Measurements from ENCODE around the gene RBM6. TPM values are rescaled to one million over a fixed set of nuclear protein-coding genes. Genes with fewer than 3 reads are reported as not detected.
"Not testable (repeated sequence)": the region's sequence is repeated elsewhere in the genome, so short reads cannot be mapped to it uniquely, and the experiment has no call there.

The RBM6 gene
- total RNA-seq, 1 donor from 2014 or later = 110 TPM

GRCh38 chr3:49930922-49931321, 9.0 kb upstream of the RBM6 start:
- no peaks in the 10 kb centered on the region for H3K9me3 ChIP-seq
- TF ChIP-seq CTCF (IDR thresholded peaks at IDR 0.05) = no peak
- ATAC-seq (no peak), DNase-seq (no peak)
- no peak overlapping the region for H3K27ac ChIP-seq
- H3K4me1 ChIP-seq = peaks cover 11% of the 10 kb centered on the region
- no peaks in the 10 kb centered on the region for H3K36me3 ChIP-seq
- H3K27me3 ChIP-seq = no peaks in the 10 kb centered on the region
- no peak overlapping the region for H3K4me3 ChIP-seq
- intact Hi-C loops (cut with DNase I) = no loop called here

- H3K9me3 ChIP-seq; DNase-seq; H3K36me3 ChIP-seq; H3K27me3 ChIP-seq; intact Hi-C loops (cut with DNase I); ATAC-seq; H3K4me3 ChIP-seq; H3K27ac ChIP-seq: not testable (repeated sequence)
- H3K4me1 ChIP-seq = peaks cover 11% of the 10 kb centered on the region
Observed at GRCh38 chr3:49932281-49932680, 7.7 kb upstream of the RBM6 start.

- Histone ChIP-seq H3K27me3 (no peaks in the 10 kb centered on the region), H3K9me3 (no peaks in the 10 kb centered on the region), H3K4me3 (no peak overlapping the region), H3K4me1 (peaks cover 16% of the 10 kb centered on the region), H3K27ac (no peak overlapping the region), H3K36me3 (no peaks in the 10 kb centered on the region)
- TF ChIP-seq CTCF (IDR thresholded peaks at IDR 0.05) = no peak
- no peak for ATAC-seq
- intact Hi-C loops (cut with DNase I) = no loop called here
- DNase-seq = no peak
Observed at GRCh38 chr3:49937090-49937489, 2.9 kb upstream of the RBM6 start.

GRCh38 chr3:49940667-49941249, 808 bp downstream of the RBM6 start:
- no peak for TF ChIP-seq CTCF (IDR thresholded peaks at IDR 0.05)
- Histone ChIP-seq H3K4me3 (peak overlapping the region; percentile 82), H3K36me3 (peaks cover 2% of the 10 kb centered on the region), H3K4me1 (peaks cover 22% of the 10 kb centered on the region), H3K9me3 (no peaks in the 10 kb centered on the region), H3K27ac (peak overlapping the region; percentile 92), H3K27me3 (no peaks in the 10 kb centered on the region)
- ATAC-seq = no peak
- DNase-seq = no peak
- intact Hi-C loops (cut with DNase I) = no loop called here

- ATAC-seq = no peak
- H3K4me3 ChIP-seq = no peak overlapping the region
- H3K27me3 ChIP-seq = no peaks in the 10 kb centered on the region
- peaks cover 22% of the 10 kb centered on the region for H3K4me1 ChIP-seq
- DNase-seq = no peak
- no peaks in the 10 kb centered on the region for H3K9me3 ChIP-seq
- no peak for TF ChIP-seq CTCF (IDR thresholded peaks at IDR 0.05)
- peaks cover 12% of the 10 kb centered on the region for H3K36me3 ChIP-seq
- intact Hi-C loops (cut with DNase I) = no loop called here
- H3K27ac ChIP-seq = no peak overlapping the region
Observed at GRCh38 chr3:49942651-49943050, 2.7 kb downstream of the RBM6 start.

- ATAC-seq (no peak), DNase-seq (no peak)
- peaks cover 17% of the 10 kb centered on the region for H3K4me1 ChIP-seq
- intact Hi-C loops (cut with DNase I) = no loop called here
- no peak for TF ChIP-seq CTCF (IDR thresholded peaks at IDR 0.05)
- no peaks in the 10 kb centered on the region for H3K9me3 ChIP-seq
- no peaks in the 10 kb centered on the region for H3K27me3 ChIP-seq
- H3K27ac ChIP-seq = no peak overlapping the region
- H3K4me3 ChIP-seq = no peak overlapping the region
- H3K36me3 ChIP-seq = no peaks in the 10 kb centered on the region
Observed at GRCh38 chr3:49952924-49953323, 13.0 kb downstream of the RBM6 start.
